Mucosa of stomach (tissue), 1 donor: ENCODE measurements around the gene TMOD3.

Experiments used
- H3K27me3 ChIP-seq: one replicate; pipeline ENCODE4 v1.7.0; 2013; ENCODE audit warnings: mild to moderate bottlenecking, low read length; ENCODE audit not compliant: control insufficient read depth, insufficient read depth
- H3K36me3 ChIP-seq: one replicate; pipeline ENCODE4 v1.7.0; 2013; ENCODE audit warnings: low read length; ENCODE audit not compliant: control insufficient read depth, insufficient read depth
- H3K4me1 ChIP-seq: one replicate; pipeline ENCODE4 v1.7.0; 2013; ENCODE audit warnings: mild to moderate bottlenecking, low read length; ENCODE audit not compliant: control insufficient read depth, insufficient read depth
- H3K4me3 ChIP-seq: one replicate; pipeline ENCODE4 v1.7.0; 2013; ENCODE audit warnings: low read length
- H3K9ac ChIP-seq: one replicate; pipeline ENCODE4 v1.7.0; 2013; ENCODE audit warnings: mild to moderate bottlenecking, low read length, moderate library complexity
- H3K9me3 ChIP-seq: one replicate; pipeline ENCODE4 v1.7.0; 2013; ENCODE audit warnings: mild to moderate bottlenecking, low read length, moderate library complexity; ENCODE audit not compliant: control insufficient read depth
- donor health status: Pancreatic carcinoma.

TMOD3 gene

DNA sequence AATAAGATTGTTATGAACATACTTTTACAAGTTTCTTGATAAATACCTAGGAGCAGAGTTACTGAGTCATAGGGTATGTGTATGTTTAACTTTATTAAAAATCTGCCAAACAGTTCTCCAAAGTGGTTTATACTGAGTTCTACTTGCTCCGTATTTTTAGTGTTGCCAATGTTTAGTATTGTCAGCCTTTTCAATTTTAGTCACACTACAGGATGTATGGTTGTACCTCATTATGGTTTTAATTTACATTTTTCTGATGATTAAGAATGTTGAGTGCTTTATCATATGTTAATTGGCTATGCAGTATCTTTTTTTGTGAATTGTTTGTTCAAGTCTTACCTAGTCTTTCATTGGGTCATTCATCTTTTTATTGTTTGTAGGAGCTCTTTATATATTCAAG lies 4.3 kb downstream of the TMOD3 start:
- H3K27me3 ChIP-seq, result no peaks in the 10 kb centered on the region
- H3K4me3 ChIP-seq, result no peak overlapping the region
- no peaks in the 10 kb centered on the region for H3K36me3 ChIP-seq
- H3K9me3 ChIP-seq, result no peaks in the 10 kb centered on the region
- no peak overlapping the region for H3K9ac ChIP-seq
- H3K4me1 ChIP-seq, result peaks cover 23% of the 10 kb centered on the region

DNA sequence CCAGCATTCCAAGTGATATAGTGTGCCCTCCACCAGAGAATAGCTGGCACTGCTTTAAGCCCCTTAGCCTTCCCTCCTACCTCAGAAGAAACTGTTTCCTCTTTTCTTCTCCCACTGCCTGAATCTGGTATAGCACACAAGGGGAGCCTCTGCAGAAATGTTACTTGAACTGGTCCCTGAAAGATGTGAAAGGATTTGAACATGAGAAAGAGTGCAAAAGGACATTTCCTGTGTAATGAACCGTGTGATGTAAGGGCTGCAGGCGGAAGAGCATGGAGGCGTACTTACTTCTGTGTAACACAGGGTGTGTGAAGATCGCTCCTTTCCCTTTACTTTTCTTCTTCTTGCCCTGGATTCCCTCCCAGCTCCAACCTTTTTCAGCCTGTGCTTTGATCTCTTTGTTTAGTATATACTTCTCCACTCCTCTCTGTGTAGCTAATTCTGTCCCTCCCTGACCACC lies 8.4 kb downstream of the TMOD3 start:
- no peaks in the 10 kb centered on the region for H3K36me3 ChIP-seq
- no peaks in the 10 kb centered on the region for H3K27me3 ChIP-seq
- no peak overlapping the region for H3K9ac ChIP-seq
- no peaks in the 10 kb centered on the region for H3K9me3 ChIP-seq
- peaks cover 35% of the 10 kb centered on the region for H3K4me1 ChIP-seq
- H3K4me3 ChIP-seq, result no peak overlapping the region

DNA sequence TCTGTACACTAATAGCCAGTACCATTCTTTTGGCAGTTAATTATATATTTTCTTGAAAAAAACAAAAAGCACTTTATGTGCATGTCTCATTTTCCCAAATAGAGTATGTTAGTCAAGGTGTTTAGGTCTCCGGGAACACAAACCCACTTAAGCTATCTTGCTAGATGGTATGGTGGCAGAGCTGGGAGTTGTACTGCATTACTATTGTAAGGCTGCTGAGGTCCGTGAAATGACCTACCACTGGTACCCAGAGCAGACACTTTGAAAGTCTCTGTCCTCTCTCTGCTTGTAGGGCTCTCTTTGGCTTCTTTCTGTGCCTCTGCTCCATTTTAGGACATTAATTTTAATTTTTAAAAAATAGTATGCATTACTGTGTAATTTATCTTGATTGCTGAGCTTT lies 8.8 kb downstream of the TMOD3 start:
- no peaks in the 10 kb centered on the region for H3K36me3 ChIP-seq

DNA sequence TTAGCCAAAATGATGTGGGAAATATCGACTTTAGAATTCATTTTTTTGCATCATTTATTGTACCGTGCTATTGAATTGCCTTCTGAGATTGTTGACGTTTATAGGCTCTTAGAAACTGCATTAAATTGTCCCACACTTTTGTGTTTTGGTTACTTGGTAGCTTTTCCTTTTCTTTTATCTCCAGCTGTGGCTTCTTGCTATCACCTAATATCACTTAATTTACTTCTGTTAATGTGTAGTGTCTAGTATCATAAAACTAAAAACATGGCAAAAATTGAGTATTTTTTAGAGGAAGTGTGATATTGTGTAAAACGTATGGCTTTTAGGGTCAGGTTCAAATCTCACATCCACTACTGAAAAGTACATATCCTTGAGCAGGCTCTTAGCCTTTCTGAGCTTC lies 11.2 kb downstream of the TMOD3 start:
- H3K36me3 ChIP-seq, result no peaks in the 10 kb centered on the region
- H3K27me3 ChIP-seq, result no peaks in the 10 kb centered on the region
- H3K4me3 ChIP-seq, result no peak overlapping the region
- no peaks in the 10 kb centered on the region for H3K9me3 ChIP-seq
- H3K9ac ChIP-seq, result no peak overlapping the region
- peaks cover 59% of the 10 kb centered on the region for H3K4me1 ChIP-seq

More for the DNA sequence above, 8.8 kb downstream of the TMOD3 start:
- Histone ChIP-seq H3K9ac (no peak overlapping the region), H3K27me3 (no peaks in the 10 kb centered on the region), H3K4me1 (peaks cover 38% of the 10 kb centered on the region), H3K9me3 (no peaks in the 10 kb centered on the region), H3K4me3 (no peak overlapping the region)

- H3K4me3 ChIP-seq, result no peak overlapping the region
- no peaks in the 10 kb centered on the region for H3K36me3 ChIP-seq
- peaks cover 64% of the 10 kb centered on the region for H3K4me1 ChIP-seq
- H3K9ac ChIP-seq, result no peak overlapping the region
- no peaks in the 10 kb centered on the region for H3K9me3 ChIP-seq
- H3K27me3 ChIP-seq, result no peaks in the 10 kb centered on the region
Observed at GRCh38 chr15:51841406-51842040, 12.1 kb downstream of the TMOD3 start.

DNA sequence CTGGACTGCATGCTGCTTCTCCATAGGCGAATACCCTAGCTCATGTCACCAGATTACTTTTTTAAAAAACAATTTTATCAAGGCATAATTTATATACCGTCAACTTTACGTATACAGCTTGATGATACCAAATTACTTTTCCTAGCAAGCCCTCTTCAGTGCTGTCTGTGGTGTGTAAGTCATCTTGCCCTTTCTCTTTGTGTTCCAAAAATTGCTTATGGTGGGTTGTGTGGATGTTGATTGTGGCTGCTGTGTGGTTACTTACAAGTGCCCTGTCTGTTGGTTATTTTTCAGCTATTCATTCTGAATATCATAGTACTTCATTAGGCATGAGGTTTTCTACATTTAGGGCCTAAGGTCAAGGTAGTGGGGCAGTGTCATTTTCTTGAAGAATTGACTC lies 12.8 kb downstream of the TMOD3 start:
- H3K4me1 ChIP-seq, result peaks cover 67% of the 10 kb centered on the region
- H3K27me3 ChIP-seq, result no peaks in the 10 kb centered on the region
- no peak overlapping the region for H3K9ac ChIP-seq
- no peaks in the 10 kb centered on the region for H3K9me3 ChIP-seq
- no peaks in the 10 kb centered on the region for H3K36me3 ChIP-seq
- no peak overlapping the region for H3K4me3 ChIP-seq

GRCh38 chr15:51842852-51843737 lies 13.6 kb downstream of the TMOD3 start:
- Histone ChIP-seq H3K27me3 (no peaks in the 10 kb centered on the region), H3K4me1 (peaks cover 59% of the 10 kb centered on the region), H3K4me3 (no peak overlapping the region), H3K9ac (no peak overlapping the region), H3K36me3 (no peaks in the 10 kb centered on the region), H3K9me3 (no peaks in the 10 kb centered on the region)

- no peak overlapping the region for H3K4me3 ChIP-seq
- no peaks in the 10 kb centered on the region for H3K27me3 ChIP-seq
- H3K9me3 ChIP-seq, result no peaks in the 10 kb centered on the region
- H3K4me1 ChIP-seq, result peaks cover 64% of the 10 kb centered on the region
- no peaks in the 10 kb centered on the region for H3K36me3 ChIP-seq
- H3K9ac ChIP-seq, result no peak overlapping the region
Observed at GRCh38 chr15:51844747-51845426, 15.4 kb downstream of the TMOD3 start.

GRCh38 chr15:51846066-51846462 lies 16.6 kb downstream of the TMOD3 start:
- Histone ChIP-seq H3K9ac (no peak overlapping the region), H3K9me3 (no peaks in the 10 kb centered on the region), H3K36me3 (no peaks in the 10 kb centered on the region), H3K4me1 (peaks cover 59% of the 10 kb centered on the region), H3K4me3 (no peak overlapping the region), H3K27me3 (no peaks in the 10 kb centered on the region)

DNA sequence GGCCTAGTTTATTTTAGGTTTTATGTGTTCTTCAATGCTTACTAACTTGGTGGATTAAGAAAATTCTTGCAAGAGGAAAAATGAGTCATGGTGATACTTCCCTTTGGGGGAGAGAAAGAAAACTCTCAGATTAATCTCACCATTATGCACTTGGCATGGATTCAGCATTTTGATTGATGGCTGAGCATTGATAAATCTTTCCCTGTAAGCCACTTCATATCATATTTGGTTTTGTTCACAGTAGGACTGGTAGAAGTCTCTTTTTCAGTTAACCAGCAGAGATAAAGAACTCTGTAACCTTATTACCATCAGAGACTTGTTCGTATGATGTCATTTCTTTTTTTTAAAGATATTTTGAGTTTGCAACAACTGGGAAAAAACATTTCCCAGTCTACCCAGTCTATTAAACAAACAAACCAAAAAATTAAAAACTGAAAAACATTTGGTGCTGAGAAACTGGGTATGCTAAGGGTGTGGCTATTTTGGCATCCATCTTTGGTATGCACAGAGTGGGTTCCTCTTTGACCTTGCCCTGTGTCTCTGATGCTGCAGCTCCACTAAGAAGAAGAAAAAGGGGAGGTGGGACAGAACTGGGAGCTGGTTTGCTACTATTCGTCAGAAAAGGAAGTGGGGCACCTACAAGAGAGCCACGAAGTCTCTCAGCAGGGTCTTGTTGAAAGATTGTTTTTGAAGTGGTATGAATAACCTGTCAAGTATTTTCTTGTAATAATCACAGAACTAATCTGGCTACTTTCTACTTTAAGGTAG lies 17.2 kb downstream of the TMOD3 start:
- Histone ChIP-seq H3K9ac (no peak overlapping the region), H3K4me1 (peaks cover 53% of the 10 kb centered on the region), H3K27me3 (no peaks in the 10 kb centered on the region)

DNA sequence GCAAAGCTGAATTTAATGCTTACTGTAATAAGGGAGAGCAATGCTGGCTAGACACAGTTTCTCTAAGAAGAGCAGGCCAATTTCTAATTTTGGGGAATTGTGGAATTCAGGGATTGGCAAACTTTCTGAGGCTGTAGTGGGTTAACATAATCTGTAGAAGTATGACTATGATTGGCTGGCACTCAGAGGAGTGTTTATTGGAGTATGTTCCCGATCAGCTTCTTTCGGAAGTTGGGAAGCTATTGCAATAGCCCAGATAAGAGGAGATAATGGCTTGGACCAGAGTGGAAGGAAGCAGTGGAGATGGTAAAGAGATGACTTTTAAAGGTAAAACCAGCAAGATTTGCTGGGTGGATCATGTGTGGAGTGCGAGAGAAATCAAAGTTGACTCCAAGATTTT lies 19.4 kb downstream of the TMOD3 start:
- H3K4me1 ChIP-seq, result peaks cover 34% of the 10 kb centered on the region
- no peak overlapping the region for H3K4me3 ChIP-seq

More for the DNA sequence above, 17.2 kb downstream of the TMOD3 start:
- H3K4me3 ChIP-seq, result no peak overlapping the region
- no peaks in the 10 kb centered on the region for H3K36me3 ChIP-seq
- no peaks in the 10 kb centered on the region for H3K9me3 ChIP-seq

More for the DNA sequence above, 19.4 kb downstream of the TMOD3 start:
- Histone ChIP-seq H3K9ac (no peak overlapping the region), H3K27me3 (no peaks in the 10 kb centered on the region), H3K36me3 (no peaks in the 10 kb centered on the region), H3K9me3 (no peaks in the 10 kb centered on the region)
